Hematopoietic multipotent progenitor cell treated with erythropoietin and hydrocortisone succinate and interleukin-3 and kit ligand, for 4 days (in vitro differentiated cells): ENCODE data around the gene TTLL11.

Experiments
- DNase-seq: peaks from one replicate; pipeline ENCODE4 v3.0.0-alpha.2; 2015

The TTLL11 gene

DNA sequence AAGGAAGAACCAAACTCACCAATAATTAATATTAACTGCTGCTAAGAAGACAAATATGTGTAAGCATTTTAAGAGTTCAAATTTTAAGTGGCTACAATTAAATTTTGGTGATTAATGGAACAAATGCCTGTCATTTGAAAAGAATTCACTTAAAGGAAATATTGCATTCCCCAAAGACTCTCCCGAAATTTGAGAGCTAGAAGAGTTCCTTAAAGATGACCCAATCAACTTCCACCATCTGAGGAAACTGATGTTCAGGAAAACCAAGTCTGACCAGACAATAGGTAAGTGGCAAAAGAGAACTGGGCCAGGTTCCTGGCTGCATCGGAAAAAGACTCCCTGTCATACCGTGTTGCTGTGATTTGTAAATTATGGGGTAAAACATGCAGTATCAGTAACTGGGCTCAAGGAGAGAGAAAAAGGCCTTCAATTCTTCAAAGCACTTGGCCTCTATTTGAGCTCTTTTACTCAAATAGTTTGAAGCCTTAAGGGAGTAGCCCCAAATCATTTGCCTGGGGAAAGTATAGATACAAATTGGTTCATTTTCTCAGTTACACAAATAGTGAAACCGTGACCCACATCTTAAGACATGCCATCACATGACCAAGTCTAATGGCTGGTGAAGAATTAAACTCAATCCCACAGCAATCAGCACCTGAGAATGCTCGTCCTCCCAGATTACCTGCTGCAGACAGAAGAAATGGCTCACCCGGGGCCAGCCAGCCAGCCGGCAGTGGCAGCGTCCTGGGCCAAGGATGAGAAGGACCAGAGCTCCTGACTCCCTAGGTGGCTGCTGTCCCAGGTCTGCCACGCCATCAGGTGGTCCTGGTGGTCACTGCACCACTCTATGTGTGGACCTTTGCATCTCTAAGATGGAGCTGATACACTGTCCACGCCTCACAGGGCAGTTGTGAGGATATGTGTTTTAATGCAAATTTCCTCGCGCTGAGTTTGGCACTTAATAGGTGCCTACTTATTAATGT lies 162.9 kb downstream of the TTLL11 start:
- DNase-seq, result peak; percentile 28

DNA sequence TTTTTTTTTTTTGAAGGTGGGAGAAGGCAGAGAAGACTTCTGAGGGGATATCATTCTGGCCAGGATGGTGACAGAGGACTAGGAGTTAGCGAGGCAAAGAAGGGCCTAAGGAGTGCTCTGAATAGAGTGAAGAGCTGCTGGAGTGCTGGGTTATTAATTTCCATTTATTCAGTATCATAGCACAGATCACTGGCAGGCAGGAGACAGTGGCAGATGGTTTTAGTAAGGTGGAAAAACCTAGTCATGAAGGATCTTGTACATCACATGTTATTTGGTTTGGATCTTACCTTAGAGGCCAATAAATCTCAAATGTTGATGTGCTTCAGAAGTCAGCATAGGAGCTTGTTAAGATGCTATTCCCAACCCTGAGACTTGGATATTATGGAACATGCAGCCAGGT lies 165.5 kb downstream of the TTLL11 start:
- DNase-seq, result no peak

DNA sequence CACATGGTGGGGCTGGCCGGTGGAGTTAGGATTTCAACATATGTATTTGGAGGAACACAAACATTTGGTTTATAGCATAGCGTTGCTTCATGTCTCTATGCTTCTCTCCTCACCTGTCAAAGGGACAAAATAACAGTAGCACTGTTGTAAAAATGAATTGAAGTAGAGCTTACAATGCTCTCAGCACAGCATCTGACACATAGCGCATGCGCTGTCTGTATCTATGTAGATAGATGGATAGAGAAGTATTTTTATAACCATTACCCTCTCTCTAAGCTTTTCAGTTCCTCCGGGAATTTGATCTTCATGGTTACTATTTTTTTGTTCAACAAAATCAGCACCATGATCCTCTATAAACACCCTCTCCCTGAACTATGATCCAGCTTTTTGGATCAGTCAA lies 166.0 kb downstream of the TTLL11 start:
- no peak for DNase-seq

DNA sequence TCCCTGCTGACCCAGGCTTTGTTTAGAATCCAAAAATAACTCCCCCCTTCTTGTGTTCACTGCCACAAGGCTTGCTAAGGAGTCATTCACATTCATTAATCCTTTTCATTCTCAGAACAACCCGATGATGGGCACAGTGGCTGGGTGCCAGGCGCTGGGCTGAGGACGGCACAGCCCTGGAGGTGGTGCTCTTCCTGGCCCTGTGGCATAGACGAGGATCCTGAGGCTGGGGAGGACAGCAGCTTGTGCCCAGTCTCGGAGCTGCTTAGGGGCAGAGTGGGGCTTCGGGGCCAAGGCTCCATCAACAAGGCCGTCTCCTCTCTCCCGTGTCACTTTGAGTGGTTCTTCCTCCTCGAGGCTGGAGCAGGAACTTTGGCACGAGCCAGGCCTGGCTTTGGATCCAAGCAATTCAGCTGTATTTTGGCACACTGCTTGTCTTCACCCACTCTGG lies 166.7 kb downstream of the TTLL11 start:
- no peak for DNase-seq

DNA sequence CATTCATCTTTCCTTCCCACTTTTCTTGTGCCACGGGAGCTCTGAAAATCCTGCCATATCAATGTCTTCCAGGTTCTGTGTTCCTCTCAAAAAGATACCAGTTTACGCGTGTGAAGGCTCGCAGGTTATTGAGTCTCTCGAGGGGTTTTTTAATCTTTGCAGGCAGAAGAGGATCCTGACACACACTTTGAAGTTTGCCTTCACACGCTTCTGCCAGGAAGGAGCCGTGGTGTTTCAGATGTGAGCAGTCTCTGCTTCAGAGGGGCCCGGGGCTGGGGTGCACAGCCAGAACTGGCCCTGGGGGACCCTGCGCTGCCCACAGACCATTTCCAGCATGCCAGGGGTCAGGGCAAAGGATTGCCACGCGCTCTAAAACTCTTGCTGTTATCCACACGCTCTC lies 167.2 kb downstream of the TTLL11 start:
- DNase-seq, result no peak

DNA sequence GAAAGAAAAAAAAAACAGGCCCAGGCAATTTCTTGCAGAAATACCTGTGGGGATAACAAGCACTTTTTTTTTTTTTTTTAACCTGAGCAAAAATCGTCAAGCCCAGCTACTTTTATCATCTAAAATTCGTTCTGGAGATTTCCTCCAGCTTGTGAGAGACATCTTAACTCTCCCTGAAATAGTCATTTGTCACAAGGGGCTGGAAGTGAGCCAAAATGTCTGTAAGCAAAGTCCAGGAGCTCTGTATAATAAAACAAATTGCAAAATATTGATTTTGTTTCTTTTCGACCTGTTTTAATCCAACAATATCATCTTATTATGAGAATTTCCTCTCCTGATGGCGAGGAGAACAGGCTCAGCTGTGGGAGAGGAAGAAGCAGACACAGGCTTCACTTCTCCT lies 168.4 kb downstream of the TTLL11 start:
- peak; percentile 44 for DNase-seq

DNA sequence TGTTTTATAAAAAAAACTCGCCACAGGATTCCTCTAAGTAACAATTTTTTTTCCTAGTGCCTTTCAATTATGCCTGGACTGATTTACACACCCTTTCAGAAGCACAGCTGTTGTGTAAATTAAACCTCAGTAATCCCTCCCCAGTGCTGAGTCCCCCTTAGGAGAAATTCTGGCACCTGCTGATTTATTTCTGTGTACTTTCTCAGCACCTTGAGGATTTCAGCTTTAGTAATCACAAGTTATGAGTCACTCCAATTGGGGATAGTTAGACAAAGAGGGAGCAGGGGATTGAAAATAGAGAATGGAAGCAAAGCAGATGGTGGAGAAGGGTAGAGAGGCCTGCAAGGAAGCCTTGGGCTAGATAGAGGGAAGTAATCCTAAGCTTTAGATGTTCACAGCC lies 171.7 kb downstream of the TTLL11 start:
- DNase-seq, result no peak

DNA sequence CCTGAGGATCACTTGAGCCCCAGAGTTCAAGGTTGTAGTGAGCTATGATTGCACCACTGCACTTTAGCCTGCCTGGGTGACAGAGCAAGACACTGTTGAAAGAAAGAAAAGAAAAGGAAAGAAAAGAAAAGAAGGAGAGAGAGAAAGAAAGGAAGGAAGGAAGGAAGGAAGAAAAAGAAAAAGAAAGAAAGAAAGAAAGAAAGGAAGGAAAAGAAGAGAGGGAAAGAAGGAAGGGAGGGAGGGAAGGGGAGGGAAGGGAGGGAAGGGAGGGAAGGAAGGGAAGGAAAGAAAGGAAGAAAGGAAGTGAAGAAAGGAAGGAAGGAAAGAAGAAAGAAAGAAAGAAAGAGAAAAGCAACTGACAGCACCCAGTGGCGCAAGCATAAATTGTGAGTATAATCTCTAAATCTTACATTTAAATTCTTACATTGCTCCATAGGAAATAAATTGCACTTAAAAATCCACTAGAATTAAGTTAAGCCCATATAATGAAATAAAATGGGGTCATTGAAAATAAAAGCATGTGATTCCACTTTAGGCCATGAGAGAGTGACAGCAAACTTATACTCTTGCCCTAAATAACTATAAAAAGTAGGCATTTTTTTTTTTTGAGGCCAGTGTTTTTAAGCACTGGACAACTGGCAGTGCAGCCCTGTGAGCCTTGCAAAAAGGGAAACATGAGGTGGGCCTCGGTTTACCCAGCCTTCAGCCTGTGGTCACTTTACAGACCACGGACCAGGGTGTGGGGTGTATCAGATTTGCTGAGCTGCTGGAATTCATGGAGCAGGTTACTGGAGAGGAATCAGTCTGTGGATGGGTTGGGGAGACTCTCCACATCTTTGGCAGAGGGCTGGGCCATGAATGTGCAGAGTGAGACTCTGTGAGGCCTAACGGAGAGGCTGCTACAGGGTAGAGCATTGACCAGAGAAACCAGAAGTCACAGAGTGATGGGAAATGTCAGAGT lies 175.5 kb downstream of the TTLL11 start:
- DNase-seq, result no peak

DNA sequence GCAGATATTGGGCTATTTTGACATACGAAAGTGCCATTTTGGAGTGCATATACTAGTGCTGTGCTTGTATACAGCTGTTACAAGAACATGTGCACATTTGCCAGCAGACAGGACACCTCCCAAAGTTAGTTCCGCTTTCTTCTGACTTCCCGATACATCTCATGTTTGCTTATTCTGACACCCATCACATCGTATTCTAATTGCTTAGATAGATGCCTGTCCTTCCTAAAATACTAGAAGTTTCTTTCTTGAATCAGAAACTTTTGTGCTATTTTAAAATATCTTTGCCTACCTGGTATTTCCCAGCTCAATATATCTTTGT lies 177.8 kb downstream of the TTLL11 start:
- DNase-seq, result peak; percentile 33

DNA sequence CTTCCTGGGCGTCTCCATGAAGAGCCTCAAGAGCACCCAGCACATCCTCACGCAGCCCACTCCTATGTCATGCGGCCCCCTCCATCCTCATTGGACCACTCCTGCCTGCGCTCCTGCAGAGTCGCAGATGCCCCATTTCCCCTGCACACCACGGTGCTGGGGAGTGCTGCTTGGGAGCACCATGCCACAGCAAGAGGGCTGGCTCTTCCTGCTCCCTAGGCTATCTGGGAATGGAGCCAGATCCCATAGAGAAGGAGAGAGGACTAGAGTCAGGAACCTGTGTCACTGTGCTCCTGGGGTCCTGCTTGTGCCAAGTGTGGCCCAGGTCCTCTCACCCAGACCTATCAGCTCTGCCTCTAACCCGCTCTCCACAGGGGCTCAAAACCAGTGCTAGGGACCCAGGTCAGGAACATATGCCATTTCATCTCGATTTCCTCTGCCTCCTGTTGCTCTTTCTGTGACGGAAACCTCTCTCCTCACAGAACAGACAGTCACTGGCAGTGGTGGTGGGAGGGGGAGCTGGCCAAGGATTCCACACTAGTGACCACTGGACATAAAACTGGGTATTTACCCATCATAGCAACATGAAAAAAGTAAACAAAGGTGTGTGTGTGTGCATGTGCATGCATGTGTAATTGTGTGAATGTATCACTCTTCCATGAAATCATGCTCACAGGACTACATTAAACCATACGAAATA lies 178.4 kb downstream of the TTLL11 start:
- no peak for DNase-seq

DNA sequence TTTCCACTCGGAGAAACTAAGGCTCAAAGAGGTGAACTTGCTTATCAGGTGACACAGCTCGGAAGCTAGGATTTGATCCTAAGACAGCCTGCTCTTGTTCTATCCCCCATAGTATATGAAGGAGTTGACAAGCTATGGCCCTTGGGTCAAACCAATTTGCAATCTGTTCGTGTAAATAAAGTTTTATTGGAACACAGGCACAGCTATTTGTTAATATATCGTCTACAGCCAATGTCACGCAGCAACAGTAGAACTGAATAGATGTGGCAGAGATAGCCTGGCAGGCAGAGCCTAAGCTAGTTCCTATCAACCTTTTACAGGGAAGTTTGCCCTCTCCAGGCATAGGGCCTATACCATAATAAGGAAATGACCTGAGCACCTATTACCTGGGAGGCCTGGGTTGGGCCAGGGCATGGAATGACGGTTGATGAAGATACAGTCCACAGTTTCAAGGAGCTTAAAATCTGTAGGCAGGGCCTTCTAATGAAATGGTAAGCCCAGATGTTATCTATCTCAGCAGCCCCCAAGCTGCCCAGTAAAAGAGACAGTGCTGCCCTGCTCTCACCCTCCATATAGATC lies 179.0 kb downstream of the TTLL11 start:
- DNase-seq, result no peak

DNA sequence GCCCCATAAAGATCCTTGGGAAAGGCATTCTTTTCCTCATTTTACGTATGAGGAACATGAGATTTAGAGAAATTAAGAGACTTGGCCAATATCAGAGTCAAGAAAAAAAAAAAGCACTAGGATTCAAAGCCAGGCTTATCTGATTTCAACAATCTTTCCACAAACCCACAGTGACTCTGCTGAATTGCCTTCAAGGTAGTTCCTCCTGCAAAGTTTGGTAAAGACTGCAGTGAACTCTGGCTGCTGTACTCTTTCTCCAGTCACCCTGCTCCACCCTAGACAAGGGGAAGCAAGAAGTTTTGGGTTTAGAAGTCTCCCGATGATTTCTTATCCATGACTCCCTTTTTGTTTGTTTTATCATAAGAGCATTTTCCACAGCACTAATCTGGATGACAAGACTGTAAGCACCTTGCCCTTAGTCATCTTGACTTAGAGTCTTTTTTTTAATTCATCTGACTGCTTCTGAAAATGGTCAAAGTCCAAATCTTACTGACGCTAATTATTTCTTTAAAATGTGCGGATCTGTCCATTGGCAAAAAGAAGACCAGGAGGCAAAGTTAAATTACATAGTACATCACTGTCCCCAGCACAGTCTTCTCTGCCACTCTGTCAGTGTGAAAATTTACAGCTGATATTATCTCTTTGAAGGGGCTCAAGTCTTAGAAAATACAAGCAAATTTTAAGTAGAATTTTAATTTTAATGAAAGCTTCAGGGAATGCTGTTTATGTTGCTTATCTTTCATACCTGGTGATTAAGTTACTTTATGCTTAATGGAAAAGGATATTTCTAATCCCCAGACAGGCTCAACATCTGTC lies 180.1 kb downstream of the TTLL11 start:
- peak; percentile 82 for DNase-seq

DNA sequence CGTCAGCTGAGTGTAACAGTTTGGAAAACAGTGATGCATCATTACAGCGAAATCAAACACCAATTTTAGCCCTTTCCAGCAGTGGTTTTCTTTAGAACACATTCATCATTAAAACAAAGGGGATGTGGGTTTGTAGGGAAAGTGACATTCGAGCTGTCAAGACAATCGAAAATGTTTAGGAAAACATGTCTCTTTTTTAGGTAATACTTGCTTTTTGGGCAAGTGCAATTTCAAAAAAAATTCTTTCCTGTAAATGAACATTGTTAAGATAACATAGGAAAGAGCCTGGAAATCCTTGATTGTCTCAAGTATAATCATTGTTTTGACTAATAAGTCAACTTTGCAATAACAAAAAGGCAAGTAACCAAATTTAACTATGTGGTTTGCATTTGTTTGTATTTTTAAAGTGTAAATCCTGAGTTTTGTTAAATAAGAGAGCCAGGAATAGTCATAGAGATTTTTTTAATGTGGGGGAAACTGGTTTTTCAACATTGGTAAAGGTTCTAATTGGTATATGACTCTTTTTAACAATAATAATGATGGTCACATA lies 182.5 kb downstream of the TTLL11 start:
- no peak for DNase-seq

DNA sequence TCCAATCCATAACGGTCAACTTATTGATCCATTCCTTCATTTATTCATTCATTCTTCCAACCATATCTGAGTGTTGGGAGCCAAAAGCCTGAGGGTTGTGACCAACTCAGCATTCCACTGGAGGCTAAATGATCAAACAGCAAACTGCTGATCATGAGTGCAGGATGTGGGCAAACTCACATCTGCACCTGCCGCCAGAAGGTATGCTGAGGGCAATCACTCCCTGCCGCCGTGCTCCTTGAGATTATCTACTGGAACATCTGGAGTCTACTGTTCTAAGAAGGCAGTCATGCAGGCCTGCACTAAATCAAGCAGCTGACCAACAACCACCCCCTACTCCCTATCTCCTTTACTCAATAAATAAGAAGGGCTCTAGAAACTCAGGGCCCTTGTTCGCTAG lies 184.0 kb downstream of the TTLL11 start:
- peak; percentile 25 for DNase-seq

DNA sequence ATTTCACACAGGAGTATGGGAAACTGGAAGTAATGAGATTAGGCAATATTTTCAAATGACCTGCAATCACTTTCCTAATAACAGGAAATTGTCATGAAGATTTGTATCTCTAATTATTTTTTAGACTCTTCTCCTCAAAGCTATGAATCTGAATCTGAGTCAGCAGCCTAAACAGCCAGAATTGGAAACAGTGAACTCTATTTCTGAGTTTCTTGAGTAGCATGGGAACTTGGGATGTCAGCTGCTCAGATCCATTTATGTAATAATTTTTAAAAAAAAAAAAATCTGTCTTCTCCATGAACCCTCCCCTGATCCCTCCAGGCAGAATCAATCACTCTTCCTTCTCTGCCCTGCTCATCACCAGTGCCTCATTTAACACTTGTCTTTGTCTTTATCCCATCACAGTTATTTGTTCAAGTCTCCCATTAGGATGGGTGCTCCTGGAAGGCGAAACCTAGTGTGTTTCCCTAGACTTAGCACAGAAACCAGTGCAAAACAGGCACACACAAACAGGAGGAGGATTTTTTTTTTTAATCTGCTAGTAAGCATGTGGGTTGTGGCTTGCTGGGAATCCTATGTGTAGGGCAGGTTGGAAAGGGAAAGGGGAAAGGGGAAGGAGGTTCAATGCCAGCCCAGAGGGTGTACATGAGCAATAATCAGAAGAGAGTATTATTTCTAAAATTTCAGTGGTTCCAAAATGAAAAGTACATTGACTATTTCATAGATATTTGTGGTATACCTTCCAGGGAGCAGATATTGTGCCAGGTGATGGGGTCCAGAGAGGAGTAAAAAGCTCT lies 186.8 kb downstream of the TTLL11 start:
- DNase-seq, result no peak

DNA sequence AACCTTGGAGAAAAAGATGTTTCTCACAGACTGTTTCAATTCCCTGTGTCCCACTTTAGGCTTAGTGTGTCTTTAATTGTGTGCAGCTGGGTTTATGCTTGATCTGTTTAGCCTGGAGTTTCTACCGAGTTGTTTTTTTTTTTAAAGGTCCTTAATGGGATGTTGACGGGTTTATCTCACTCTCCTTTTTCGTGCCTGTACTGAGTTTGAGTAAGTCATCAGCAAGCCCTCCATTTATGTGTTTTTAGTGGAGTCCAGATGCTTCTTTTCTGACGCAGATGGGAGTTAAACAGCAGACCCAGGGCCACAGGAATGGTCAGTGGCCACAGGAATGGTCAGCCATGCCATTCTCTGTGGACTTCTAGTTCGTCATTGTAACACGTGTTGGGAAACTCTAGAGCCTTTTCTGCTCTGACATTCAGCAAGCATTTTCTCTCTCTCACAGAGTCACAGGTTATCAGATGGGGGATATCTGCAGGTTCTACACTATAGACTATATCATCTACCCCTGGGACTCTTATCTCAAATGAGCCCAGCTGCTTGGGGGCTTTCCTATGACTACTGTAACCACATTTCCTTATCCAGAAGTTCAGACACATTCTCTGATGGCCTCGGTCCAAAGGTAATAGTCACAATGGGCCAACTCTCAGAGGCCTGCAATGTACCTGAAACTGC lies 190.5 kb downstream of the TTLL11 start:
- peak; percentile 83 for DNase-seq

DNA sequence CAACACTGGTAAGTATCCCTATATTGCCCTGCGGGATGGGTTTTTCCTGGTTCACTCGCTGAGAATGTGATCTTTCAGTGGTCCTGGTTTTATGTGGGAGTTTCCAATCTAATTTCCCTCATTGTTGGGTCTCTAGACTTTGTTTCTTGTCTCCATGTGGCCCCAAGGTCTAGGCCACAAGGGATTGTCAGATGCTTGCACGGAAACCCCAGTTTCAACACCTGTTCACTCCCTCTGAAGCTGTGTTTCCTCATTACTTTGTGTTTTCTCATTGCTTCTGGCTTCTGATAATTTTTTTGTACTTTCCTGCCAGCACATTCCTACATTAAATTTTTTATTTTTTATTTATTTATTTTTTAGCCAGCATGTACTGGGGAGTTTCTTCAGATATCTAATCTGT lies 191.5 kb downstream of the TTLL11 start:
- DNase-seq, result no peak

DNA sequence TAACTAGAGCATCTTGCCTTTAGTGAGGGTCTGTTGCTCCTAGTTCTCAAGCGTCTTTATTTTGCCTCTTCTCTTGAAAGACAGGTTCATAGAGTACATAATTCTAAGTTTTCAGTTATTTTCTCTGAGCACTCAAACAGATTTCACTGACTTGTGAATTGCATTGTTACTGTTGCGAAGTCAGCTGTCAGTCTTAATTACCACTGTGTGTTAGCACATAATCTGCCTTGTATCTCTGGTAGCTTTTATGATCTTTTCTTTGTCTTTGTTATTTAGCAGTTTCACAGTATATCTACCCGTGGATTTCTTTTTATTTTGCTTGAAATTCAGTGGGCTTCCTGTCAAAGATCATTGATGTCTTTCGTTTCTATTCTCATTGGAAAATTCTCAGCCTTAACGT lies 192.9 kb downstream of the TTLL11 start:
- no peak for DNase-seq

DNA sequence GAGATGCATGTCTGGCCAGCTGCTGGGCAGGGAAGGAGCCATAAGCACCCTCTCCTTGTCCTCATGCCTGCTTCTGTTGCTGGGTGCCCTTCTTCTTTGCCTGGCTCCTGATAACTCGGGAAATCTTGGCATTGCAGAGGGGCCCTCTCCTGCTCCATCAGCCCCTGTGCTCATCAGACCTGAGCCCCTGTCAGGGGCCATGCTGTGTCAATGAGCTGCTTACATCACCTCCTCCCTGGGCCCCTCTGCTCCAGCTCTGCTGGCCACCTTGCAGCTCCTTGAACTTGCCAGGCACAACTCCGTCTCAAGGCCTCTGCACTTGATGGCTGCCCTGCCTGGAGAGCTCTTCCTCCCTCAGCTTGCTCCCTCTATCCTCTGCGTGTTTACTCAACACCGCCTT lies 194.3 kb downstream of the TTLL11 start:
- DNase-seq, result no peak

DNA sequence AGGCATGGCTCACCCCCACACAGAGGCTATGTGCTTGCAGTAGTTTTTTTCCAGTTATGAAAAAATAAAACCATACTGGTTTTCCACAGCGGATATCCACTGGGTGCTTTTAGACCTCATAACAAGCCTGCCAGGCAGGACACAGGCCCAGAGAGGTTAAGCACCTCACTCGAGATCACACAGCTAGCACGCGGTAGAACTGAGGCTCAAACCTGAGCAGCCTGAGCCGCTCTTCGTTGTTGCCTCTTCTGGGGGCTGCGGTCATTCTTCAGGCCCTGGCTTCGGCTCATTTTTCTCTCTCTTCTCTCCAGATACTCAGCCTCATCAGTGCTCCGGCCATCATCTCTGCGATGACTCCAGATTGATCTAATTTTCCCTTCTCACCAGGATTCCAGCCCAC lies 196.0 kb downstream of the TTLL11 start:
- no peak for DNase-seq
